GM19328 (cell line): ENCODE measurements around the gene SIPA1L3.
"Not testable (repeated sequence)": the region's sequence is repeated elsewhere in the genome, so short reads cannot be mapped to it uniquely, and the experiment has no call there.

ENCODE experiments used
- ATAC-seq: cut with Tn5 transposase; IDR thresholded peaks from one replicate; pipeline ENCODE4 v1.9.1; 2021; ENCODE audit warnings: mild to moderate bottlenecking, moderate library complexity; ENCODE audit not compliant: unreplicated experiment

The SIPA1L3 gene

DNA sequence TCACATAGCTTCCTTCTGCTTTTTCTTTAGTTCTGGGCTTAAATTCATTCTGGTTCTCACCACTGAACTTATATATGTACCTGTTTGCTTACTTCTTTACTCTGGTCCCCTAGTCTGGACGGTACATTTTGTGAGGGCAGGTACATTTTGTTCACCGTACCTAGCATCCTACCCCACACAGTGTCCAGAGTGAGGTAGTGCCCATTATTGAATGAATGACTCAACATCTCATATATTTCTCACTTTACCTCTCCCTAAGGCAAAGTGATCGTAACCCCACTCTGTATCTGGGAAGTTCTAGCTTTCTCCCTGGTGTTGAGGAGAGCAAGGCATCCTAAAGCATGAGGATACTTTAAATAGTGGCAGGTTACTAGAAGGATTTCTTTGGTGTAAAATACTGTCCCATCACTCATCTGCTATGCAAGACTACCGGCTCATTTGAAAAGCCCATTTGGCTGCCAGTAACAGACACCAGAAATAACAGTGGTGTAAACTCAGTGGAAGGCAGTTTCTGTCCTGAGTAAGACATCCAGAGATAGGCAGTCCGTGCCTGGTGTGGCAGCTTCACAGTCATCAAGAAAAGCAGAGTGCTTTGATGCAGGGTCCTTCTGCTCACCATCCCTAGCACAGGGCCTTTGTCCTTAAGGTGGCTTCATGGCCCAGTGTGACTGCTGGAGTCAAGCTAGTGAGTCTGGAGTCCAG, 111.8 kb downstream of the SIPA1L3 start:
- ATAC-seq = no peak

GRCh38 chr19:38019396-38019724, 112.4 kb downstream of the SIPA1L3 start:
- ATAC-seq = no peak

- no peak for ATAC-seq
These were observed 113.3 kb downstream of the SIPA1L3 start for GRCh38 chr19:38020311-38020710.

DNA sequence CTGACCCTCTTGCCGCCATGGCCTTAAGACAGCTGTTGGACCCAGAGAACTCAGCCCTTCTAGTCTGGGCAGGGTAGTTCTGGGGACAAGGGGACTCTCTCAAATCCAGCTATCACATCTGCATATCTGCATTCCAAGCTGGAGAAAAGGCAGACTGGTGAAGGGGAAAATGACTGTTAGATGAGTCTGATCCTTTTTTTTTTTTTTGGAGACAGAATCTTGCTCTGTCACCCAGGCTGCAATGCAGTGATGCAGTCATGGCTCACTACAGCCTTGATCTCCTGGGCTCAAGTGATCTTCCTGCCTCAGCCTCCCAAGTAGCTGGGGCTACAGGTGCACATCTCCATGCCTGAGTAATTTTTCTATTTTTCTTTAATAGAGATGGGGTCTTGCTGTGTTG, 114.3 kb downstream of the SIPA1L3 start:
- no peak for ATAC-seq

DNA sequence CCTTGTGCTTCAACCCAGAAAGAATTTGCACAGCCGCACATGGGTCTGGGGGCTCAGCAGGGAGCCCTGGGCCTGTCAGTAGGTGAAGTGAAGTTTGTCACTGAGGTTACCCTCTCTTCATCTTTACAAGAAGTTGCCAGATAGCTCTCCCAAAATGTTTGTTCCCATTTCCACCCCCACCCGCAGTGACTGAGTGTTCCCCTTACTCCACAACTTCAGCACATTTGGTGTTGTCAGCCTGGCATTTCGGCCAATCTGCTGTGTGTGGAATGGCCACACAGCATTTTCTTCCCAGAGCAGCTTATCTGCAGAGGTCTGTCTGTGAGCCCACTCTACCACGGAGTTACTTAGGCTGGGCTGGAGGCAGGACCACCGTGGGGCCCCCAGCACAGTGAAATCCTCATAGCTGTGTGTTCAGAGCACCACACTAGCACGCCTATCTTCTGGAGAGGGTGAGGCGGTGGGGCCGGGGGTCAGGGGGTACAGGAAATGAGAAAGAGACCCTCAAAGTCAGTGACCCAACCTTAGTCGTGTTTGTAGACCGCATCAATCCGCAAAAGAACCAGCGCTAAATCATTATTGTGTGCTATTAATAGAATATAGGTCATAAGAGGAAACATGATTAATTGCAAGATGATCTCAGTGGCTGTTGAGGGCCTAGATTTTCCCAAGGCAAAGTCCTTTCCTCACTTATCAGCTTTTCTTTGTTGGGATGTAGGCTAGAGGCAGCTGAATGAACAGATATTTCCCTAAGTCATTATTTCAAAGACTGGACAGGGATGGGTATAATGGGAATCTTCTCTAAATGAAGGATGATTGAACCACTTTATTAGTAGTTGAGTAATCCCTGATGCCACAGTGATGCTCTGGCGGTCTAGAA, 116.0 kb downstream of the SIPA1L3 start:
- ATAC-seq = no peak

GRCh38 chr19:38023671-38024541, 116.9 kb downstream of the SIPA1L3 start:
- no peak for ATAC-seq

DNA sequence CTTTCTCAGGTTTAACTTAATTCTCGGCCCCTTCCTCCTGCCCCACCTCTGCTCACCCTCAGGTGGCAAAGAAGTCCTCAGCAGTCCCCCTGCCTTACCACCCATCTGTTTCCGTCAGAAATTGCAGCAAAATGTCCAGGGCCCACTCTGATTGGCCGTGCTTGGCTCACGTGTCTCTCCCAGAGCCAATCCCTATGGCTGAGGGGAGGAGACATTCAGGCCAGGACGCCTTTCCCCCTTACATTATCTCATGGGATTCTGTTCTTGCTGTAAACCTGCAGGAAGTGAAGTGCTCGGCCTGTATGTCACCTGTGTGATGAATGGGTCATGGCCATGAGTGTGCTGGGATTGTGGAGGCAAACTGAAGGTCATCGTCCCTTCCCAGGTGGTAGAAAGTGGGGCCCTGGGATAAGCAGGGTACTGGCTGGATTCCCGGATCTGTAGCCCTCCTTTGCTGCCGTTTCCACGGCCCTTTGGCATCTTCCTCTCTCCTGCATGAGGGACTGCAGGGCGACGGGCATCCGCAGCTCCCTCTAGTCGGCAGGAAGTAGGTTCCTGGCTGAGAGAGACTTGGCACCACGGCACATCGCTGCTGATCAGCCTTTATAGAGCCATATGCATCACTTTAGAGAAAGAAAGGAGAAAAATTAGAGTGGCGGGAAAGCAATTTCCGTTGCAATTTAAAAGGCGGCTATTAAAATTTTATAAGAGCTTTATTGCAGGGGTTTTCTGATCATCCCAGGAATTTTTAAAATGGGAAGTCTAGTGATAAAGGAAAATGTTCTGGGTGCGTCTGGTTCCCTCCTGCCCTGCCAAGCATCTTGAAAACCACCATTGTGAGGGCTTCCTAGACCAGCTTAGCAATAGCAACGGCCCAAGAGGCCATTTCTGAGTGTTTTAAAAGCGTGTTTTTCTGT, 118.2 kb downstream of the SIPA1L3 start:
- no peak for ATAC-seq

- no peak for ATAC-seq
These were observed 118.9 kb downstream of the SIPA1L3 start for GRCh38 chr19:38025909-38026307.

DNA sequence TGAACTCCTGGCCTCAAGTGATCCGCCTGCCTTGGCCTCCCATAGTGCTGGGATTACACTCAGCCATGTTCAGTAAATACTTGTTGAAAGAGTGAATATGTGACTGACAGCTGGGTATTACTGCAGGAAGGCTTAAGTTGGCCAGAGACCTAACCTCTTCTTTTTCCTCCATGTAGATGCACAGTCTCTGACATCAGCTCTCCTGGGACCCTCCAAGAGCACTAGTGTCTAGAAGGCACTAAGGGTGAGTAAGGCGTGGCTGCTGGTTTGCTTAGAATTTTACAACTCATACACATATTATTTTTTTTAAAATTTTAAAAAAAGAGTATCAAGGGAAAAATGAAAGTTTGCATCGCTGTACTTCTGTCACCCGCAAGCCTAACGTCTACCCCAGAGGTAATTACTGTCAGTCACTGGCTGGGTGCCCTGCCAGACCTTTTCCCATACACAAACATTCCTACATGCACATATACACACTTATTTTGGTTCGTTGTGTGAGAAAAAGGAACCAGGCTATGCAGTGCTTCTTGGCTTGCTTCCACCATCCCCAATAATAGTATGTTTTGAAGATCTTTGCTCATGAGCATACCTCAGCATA, 122.0 kb downstream of the SIPA1L3 start:
- no peak for ATAC-seq

GRCh38 chr19:38030001-38030400, 123.0 kb downstream of the SIPA1L3 start:
- ATAC-seq = not testable (repeated sequence)

- no peak for ATAC-seq
These were observed 123.8 kb downstream of the SIPA1L3 start for GRCh38 chr19:38030686-38031422.

DNA sequence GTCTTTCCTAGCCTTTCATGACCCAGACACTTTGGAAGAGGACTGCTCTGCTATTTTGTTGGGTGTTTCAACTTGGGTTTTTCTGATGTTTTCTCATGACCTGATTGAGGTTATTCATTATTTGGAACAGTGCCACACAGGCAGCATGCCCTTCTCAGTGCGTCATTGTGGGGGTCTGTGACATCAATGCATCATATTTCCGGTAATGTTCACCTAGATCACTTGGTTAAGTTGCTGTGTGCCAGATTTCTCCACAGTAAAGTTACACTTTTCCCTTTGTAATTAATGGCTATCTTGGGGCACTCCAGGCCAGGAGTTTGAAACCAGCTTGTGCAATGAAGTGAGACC, 124.4 kb downstream of the SIPA1L3 start:
- no peak for ATAC-seq

GRCh38 chr19:38032151-38032550, 125.1 kb downstream of the SIPA1L3 start:
- ATAC-seq = no peak

DNA sequence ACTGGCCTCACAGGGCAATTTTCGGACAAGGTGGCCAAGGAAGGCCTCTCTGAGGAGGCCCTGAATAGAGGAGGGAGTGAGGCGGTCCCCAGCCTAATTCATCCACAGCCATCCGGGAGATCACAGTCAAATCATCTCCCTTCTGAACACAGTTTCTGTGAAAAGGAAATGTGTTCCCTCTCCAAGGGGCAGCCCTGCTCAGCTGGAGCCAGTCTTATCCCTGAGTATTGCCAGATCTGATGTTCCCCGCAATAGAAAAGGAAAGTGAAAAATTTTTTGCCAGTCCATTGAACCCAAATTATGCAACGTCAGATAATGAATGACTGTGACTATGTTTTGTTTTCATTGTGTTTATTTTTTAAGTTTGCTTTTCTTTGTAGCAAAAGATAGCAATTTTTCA, 125.9 kb downstream of the SIPA1L3 start:
- no peak for ATAC-seq

DNA sequence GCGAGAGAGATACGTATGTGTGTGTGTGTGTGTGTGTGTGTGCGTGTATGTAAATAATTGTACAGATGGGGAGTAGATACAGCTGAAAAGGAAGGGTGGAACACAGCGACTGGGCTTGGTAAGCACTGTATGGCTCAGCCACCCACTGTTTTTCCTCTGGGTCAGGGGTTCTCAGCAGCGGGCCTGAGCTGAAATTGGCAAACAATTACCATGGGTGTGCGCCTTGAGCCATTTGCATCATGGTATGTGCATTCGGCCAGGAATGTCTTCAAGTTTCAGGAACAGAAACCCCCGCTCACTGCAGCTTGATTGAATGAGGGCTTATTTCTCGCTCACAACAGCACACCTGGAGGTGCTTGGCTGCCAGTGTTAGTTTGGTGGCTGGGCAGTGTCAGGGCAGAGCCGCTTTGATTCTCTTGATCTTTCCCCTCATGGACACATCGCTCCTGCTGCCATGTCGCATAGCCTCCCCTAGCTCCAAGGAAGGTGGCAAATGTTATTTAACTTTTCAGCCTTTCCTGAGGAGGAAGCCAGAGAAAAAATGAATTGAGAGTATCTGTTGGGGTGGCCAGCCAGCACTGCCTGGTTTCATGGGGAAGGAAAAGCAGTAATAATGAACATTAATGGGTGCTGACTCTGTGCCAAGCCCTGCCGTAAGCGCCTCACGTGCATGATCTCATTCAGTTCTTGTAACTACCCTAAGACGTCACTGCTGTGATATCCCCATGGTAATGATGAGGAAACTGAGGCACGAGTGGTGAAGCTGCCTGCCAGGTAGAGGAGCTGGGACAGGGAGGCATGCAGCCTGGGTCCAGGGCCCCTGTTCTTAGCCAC, 126.9 kb downstream of the SIPA1L3 start:
- peak; percentile 76 for ATAC-seq

DNA sequence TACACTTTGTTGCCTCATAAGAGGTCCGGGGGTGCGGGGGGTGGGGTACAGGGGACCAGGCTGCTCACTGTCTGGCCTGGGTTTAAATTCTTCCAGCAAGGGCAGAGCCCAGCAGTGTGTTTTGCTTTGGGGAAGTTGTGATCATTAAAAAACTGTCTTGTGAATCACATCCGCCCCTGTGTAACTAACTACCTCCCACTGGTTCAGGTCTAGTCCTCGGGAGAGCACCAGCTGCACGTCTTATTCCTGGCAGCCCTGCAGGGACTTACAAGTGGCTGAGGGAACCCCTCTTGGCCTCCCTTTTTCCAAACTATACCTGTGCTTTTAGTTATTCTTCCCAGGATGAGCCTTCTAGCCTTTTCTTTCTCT, 127.5 kb downstream of the SIPA1L3 start:
- no peak for ATAC-seq

DNA sequence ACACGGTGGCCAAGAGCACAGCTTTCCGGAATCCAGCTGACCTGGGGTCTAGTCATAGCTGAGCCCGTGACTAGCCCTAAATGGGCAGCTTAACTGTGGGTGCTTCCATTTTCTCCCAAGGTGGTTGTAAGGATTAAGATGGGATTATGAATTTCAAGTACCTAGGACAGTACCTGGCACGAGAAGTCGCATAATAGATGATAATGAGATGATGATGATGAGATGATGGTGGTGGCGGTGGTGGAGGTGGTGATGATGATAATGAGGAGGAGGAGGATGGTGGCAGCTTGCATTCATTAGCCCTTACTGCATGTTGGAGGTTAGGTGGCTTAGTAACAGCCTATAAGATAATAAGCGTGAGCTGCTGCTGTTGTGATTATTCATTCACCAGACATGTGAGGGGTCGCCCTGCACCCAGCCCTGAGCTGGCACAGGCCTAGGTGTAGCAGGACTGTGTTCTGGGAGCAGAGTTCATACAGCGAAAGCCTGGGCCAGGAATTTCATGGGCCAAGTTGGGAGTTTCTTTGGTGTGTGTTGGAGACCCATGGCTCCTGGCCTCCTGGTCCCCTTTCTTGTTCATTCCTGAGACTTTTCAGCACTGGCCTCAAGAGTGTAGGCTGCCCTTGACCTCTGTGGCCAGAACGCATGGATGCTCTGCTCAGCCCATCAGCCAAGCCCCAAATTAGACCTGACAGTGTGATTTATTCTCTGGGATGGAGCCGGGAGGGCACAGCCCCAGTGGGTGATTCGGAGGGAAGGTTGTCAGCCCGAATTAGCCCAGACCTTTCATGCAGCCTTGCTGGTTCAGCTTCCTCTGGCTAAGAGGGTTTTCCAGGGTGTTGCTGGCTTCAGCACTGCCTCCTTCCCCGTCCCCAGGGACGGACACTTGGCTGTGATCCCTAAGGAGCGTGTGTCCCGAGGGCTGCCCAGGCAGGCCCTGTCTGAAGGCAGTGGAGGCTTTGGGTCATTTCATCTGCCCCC, 128.8 kb downstream of the SIPA1L3 start:
- ATAC-seq = no peak
